Aorta (tissue), 5 donors: Measurements from ENCODE around the gene PKN2. TPM values are rescaled to one million over a fixed set of nuclear protein-coding genes. Genes with fewer than 3 reads are reported as not detected.

ENCODE experiments used
- ATAC-seq: fragments of 200-7000 bp; cut with Tn5 transposase; one replicate; pipeline ENCODE4 v1.9.1; 2022; ENCODE audit warnings: moderate library complexity; ENCODE audit not compliant: low FRiP score
- DNase-seq, 2 donors: peaks; one replicate each; pipeline ENCODE4 v3.0.0-alpha.2; 2020
- H3K27ac ChIP-seq, 2 donors: one replicate each; pipeline ENCODE4 v1.5.1; 2013; ENCODE audit warnings: low read length in 2 of 2, mild to moderate bottlenecking in 2 of 2, moderate library complexity in 2 of 2, control low read depth in 1 of 2, inconsistent platforms in 1 of 2, low read depth in 1 of 2
- H3K27me3 ChIP-seq, 2 donors: one replicate each; pipeline ENCODE4 v1.6.1; 2013; ENCODE audit warnings: control low read depth in 1 of 2, low read length in 1 of 2, mild to moderate bottlenecking in 1 of 2, moderate library complexity in 1 of 2; ENCODE audit not compliant: insufficient read depth in 2 of 2, control insufficient read depth in 1 of 2
- H3K36me3 ChIP-seq, 2 donors: one replicate each; pipeline ENCODE4 v1.6.1; 2013; ENCODE audit warnings: control low read depth in 1 of 2, low read length in 1 of 2, mild to moderate bottlenecking in 1 of 2; ENCODE audit not compliant: insufficient read depth in 2 of 2, control insufficient read depth in 1 of 2
- H3K4me1 ChIP-seq, 2 donors: one replicate each; pipeline ENCODE4 v1.6.1; 2013; ENCODE audit warnings: low read length in 2 of 2, control low read depth in 1 of 2, mild to moderate bottlenecking in 1 of 2, moderate library complexity in 1 of 2; ENCODE audit not compliant: insufficient read depth in 2 of 2, control insufficient read depth in 1 of 2
- H3K4me3 ChIP-seq, 2 donors: one replicate each; pipeline ENCODE4 v1.5.1; 2013; ENCODE audit warnings: low read length in 2 of 2, control low read depth in 1 of 2, mild to moderate bottlenecking in 1 of 2
- H3K9me3 ChIP-seq: one replicate; pipeline ENCODE4 v1.6.1; 2013; ENCODE audit warnings: mild to moderate bottlenecking, low read length; ENCODE audit not compliant: control insufficient read depth
- whole genome bisulfite sequencing, 2 donors: extraction: QIAGEN DNeasy Blood & Tissue Kit; methylation state at CpG; one replicate each; pipeline ENCODE4 v1.1.7; 2013; 5-methylcytosine and 5-hydroxymethylcytosine counted together
- intact Hi-C, 2 donors: fragments of 100-400 bp; cut with DNase I; formaldehyde crosslinking; loops; one replicate each; pipeline versions ENCODE4 v1.14.2 to v1.15.0; 2022
- polyA plus RNA-seq, 2 donors: library from polyadenylated mRNA; stranded (reverse); fragments of 200-250 nt; gene quantifications; one replicate each; pipeline ENCODE4 v1.2.3, GENCODE V29; 2013
- total RNA-seq, 2 donors: library from RNA; stranded (reverse); fragmentation: NEBNext Ultra II Directional; extraction: Animal tissue kit (Norgen Biotek cat#: 25700); gene quantifications; one replicate each; pipeline ENCODE4 v1.2.1, GENCODE V29; 2021
- donor health status: healthy with polysubstance abuse.
- donor health status: Bipolar disorder and iron deficiency.
- donor health status: DM: no; HTN: no; CAD: no.
- donor health status: DM: no; HTN: no; CAD: no.
- donor health status: DM: yes; HTN: yes; CAD: no.

Gene PKN2
- total and polyA plus RNA-seq, 4 donors, result 8.5 to 38.1 (median 25.7) TPM

DNA sequence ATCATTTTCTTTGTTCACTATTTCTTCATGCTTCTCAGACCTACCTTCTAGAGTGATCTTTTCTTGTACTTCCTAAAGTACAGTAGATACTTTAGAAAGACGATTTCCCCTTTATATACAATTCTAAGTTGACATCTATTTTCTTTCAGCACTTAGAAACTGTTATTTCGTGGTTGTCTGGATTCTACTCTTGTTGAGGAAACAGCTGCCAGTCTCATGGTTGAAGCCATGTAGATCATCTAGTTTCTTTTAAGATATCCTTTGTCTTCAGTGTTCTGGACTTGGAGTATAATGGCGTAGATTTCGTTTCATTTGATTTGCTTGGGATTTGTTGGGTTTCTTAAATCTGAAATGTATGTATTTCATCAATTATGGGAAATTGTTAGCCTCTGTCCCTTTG, 67.6 kb downstream of the PKN2 start:
- Histone ChIP-seq H3K9me3 (no peaks in the 10 kb centered on the region), H3K27me3 (no peaks in the 10 kb centered on the region), H3K27ac (no peak overlapping the region), H3K4me1 (no peaks in the 10 kb centered on the region), H3K36me3 (no peaks in the 10 kb centered on the region), H3K4me3 (no peak overlapping the region)
- intact Hi-C loops, result no loop called here
- no peak for DNase-seq
- ATAC-seq, result no peak
- WGBS, 2 donors, result 90 to 96% methylated on average over 4 of the region's 4 CpGs

DNA sequence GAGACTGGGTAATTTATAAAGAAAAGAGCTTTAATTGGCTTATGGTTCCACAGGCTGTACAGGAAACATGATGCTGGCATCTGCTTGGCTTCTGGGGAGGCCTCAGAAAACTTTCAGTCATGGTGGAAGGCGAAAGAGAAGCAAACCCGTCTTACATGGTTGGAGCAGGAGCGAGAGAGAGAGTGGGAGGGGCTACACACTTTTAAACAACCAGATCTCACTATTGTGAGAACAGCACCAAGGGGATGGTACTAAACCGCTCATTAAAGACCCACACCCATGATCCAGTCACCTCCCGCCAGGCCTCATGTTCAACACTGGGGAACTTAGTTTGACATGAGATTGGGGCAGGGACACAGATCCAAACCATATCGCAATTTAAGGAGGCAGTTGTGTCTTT, 69.4 kb downstream of the PKN2 start:
- whole genome bisulfite sequencing, 2 donors, result 97 to 98% methylated on average over 6 of the region's 6 CpGs

DNA sequence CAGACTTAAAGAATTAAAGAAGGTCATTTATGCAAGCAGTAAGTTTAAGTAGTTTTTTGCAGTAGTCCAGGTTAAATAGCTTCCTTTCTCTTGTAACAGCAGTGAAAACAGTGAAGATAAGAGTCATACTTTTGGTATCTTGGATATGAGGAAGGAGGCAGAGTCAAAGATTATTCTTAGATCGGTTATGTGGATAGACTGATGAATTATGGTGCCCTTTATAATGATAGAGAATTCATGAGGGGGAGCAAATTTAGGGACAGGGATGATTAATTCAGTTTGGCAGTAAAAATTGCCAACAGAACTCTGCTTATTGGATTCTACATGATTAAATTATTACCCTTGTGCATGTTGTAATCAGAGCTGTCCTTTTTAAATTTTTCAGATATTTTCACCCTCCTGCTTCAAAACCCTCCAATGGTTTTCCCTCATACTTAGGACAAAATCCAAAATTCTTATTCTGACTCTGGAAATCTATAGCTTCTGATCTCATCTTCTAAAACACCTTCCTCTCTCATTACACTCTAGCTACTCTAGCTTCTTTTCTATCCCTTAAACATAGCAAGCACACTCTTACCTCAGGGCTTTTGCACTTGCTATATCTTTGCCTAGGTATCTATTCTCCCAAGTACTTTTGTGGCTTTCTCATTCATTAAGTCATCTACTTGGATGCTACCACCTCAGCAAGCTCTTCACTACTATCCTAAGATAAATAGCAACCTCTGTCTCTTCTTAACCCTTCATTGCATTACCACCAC, 79.8 kb downstream of the PKN2 start:
- H3K4me3 ChIP-seq, result no peak overlapping the region
- H3K27ac ChIP-seq, result no peak overlapping the region
- no peaks in the 10 kb centered on the region for H3K36me3 ChIP-seq
- DNase-seq (no peak), ATAC-seq (no peak)
- intact Hi-C loops, result no loop called here
- WGBS, 2 donors, result 5 to 6% methylated on average over 1 of the region's 1 CpG
- peaks cover 0 to 10% of the 10 kb centered on the region in 2 donors for H3K4me1 ChIP-seq
- H3K27me3 ChIP-seq, result no peaks in the 10 kb centered on the region
- no peaks in the 10 kb centered on the region for H3K9me3 ChIP-seq

More for the DNA sequence above, 69.4 kb downstream of the PKN2 start:
- ATAC-seq (no peak), DNase-seq (no peak)
- H3K4me1 ChIP-seq, result no peaks in the 10 kb centered on the region
- no peak overlapping the region for H3K4me3 ChIP-seq
- no peaks in the 10 kb centered on the region for H3K27me3 ChIP-seq
- no peaks in the 10 kb centered on the region for H3K36me3 ChIP-seq
- intact Hi-C loops, result no loop called here
- no peak overlapping the region for H3K27ac ChIP-seq
- H3K9me3 ChIP-seq, result no peaks in the 10 kb centered on the region

DNA sequence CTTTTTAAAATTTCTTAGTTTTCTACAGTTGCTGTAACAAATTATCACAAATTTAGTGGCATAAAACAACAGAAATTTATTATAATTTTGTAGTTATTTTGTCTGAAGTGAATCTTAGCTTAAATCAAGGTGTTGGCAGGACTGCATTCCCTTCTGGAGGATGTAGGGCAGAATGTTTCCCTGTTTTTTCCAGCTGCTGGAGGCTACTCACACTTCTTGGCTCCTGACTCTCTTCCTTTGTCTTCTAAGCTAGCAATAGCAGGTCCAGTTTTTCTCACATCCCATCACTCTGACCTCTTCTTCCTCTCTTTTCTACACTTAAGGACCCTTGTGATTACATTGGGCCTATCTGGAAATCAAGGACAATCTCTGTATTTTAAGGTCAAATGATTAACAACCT, 84.1 kb downstream of the PKN2 start:
- no peaks in the 10 kb centered on the region for H3K9me3 ChIP-seq
- no peaks in the 10 kb centered on the region for H3K27me3 ChIP-seq
- H3K4me1 ChIP-seq, result peaks cover 0 to 7% of the 10 kb centered on the region in 2 donors
- intact Hi-C loops, result no loop called here
- no peak for ATAC-seq
- no peak overlapping the region for H3K4me3 ChIP-seq
- H3K27ac ChIP-seq, result no peak overlapping the region
- no peak for DNase-seq
- no peaks in the 10 kb centered on the region for H3K36me3 ChIP-seq

DNA sequence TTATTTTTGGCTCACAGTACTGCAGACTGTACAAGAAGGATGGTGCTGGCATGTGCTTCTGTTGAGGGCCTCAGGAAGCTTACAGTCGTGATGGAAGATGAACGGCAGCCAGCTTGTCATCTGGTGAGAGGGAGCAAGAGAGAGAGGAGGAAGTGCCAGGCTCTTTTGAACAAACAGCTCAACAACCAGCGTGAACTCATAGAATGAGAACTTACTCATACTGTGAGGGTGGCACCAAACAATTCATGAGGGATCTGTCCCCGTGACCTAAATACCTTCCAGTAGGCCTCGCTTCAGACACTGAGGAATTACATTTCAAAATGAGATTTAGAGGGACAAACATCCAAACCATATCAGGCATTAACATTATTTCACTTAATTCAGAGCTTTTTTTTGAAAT, 84.7 kb downstream of the PKN2 start:
- DNase-seq (no peak), ATAC-seq (no peak)
- Histone ChIP-seq H3K9me3 (no peaks in the 10 kb centered on the region), H3K4me3 (no peak overlapping the region), H3K27me3 (no peaks in the 10 kb centered on the region), H3K36me3 (no peaks in the 10 kb centered on the region), H3K4me1 (peaks cover 0 to 4% of the 10 kb centered on the region in 2 donors), H3K27ac (no peak overlapping the region)
- intact Hi-C loops, result no loop called here
- 81 to 90% methylated on average over 5 of the region's 5 CpGs for WGBS, 2 donors

DNA sequence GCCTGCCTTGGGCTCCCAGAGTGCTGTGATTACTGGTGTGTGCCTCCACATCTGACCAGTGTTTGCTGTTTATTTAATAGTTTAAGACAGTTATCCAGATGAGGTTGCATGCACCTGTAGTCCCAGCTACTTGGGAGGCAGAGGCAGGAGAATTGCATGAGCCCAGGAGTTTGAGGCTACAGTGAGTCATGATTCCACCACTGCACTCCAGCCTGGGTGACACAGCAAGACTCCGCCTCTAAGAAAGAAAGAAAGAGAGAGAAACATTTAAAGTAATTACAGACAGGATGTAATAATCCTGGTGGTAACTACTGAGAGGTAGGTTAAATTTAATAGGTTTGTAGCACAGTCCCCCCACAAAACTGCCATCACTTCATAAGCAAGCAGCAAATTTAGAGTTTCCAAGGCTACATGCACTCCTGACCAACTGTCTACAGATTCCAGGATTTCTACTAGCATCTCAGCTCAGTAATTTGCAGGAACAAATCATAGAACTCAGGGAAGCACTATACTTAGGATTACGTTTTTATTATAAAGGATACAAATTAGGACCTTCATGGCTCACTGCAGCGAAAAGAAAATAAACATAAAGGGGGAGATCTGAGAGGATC, 89.6 kb downstream of the PKN2 start:
- intact Hi-C loops, result no loop called here
- WGBS, 2 donors, result 94 to 95% methylated on average over 3 of the region's 3 CpGs

DNA sequence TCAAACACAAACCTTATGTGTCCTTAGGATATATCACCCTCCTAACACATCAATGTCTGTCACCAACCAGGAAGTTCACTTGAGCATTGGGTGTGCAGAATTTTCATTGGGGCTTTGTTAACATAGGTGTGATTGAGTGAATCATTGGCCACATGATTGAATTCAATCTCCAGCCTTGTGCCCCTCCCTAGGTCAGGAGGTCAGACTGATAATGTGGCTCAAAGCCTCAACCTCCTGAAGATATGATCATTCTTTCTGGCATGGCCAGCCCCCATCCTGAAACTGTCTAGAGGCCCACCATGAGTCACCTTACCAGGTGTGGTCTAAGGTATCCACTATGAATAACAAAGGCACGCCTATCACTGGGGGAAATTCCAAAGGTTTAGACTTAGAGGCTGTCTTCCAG, 90.1 kb downstream of the PKN2 start:
- Histone ChIP-seq H3K9me3 (no peaks in the 10 kb centered on the region), H3K4me3 (no peak overlapping the region), H3K4me1 (no peaks in the 10 kb centered on the region), H3K36me3 (peaks cover 2% of the 10 kb centered on the region in 2 donors), H3K27ac (no peak overlapping the region), H3K27me3 (no peaks in the 10 kb centered on the region)
- WGBS, 2 donors, result 94 to 95% methylated on average over 1 of the region's 1 CpG
- intact Hi-C loops, result no loop called here
- DNase-seq, result no peak
- no peak for ATAC-seq

More for the DNA sequence above, 89.6 kb downstream of the PKN2 start:
- no peaks in the 10 kb centered on the region for H3K4me1 ChIP-seq
- H3K27ac ChIP-seq, result no peak overlapping the region
- H3K36me3 ChIP-seq, result peaks cover 2% of the 10 kb centered on the region in 2 donors
- H3K9me3 ChIP-seq, result no peaks in the 10 kb centered on the region
- DNase-seq, result no peak
- H3K4me3 ChIP-seq, result no peak overlapping the region
- no peaks in the 10 kb centered on the region for H3K27me3 ChIP-seq
- ATAC-seq, result no peak

DNA sequence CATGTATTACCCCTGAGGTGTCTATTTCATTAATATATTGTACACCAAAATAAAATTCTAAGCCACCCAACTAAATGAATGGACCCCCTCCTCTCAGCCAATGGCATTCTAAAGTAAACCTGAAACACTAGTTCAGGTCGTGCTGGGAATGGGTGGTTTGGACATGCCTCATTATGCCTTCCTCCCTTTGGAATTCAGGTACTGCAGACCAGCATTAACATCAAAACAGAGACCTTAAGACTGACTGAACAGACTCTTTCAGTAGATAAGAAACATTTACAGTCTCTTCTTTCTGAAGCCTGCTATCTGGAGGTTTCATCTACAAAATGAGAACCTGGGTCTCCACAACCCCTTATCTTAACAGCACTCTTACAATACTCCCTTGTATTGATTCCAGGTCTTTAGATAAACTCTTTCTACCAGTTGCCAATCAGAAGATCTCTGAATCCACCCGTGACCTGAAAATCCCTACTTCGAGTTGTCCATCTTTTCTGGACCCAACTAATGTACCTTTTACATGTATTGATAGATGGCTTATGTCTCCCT, 93.6 kb downstream of the PKN2 start:
- Histone ChIP-seq H3K27me3 (no peaks in the 10 kb centered on the region), H3K36me3 (peaks cover 2% of the 10 kb centered on the region in 2 donors), H3K4me3 (no peak overlapping the region), H3K9me3 (no peaks in the 10 kb centered on the region), H3K4me1 (no peaks in the 10 kb centered on the region), H3K27ac (no peak overlapping the region)
- DNase-seq, result no peak
- no peak for ATAC-seq
- WGBS, 2 donors, result 82 to 92% methylated on average over 3 of the region's 3 CpGs
- intact Hi-C loops, result no loop called here

DNA sequence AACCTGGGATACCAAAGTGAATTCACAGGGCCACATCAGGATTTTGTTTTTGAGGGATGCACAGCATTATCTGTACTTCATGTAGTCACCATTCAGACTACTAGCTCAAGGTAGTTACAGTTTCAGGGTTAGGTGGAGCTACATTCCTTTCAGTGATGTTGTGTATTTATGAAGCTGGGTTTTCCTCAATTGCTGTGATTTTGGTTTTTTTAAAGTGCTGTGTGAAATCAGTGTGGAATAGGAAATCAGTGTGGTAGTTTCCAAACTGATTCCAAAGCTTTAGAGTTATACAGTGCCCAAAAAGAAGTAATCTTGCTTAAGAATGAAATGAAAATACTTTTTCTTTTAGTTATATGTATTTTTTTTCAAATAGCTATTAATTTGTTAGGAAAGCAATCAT, 95.8 kb downstream of the PKN2 start:
- no peak overlapping the region for H3K27ac ChIP-seq
- H3K36me3 ChIP-seq, result peaks cover 0 to 2% of the 10 kb centered on the region in 2 donors
- H3K4me3 ChIP-seq, result no peak overlapping the region
- ATAC-seq, result no peak
- intact Hi-C loops, result no loop called here
- no peaks in the 10 kb centered on the region for H3K9me3 ChIP-seq
- DNase-seq, result no peak
- H3K27me3 ChIP-seq, result no peaks in the 10 kb centered on the region
- H3K4me1 ChIP-seq, result no peaks in the 10 kb centered on the region
